ENCODE results near the gene AFAP1L1.

GRCh38 chr5:149313151-149313841 is 41.6 kb downstream of the AFAP1L1 start:
- TF ChIP-seq, protein P1, sequence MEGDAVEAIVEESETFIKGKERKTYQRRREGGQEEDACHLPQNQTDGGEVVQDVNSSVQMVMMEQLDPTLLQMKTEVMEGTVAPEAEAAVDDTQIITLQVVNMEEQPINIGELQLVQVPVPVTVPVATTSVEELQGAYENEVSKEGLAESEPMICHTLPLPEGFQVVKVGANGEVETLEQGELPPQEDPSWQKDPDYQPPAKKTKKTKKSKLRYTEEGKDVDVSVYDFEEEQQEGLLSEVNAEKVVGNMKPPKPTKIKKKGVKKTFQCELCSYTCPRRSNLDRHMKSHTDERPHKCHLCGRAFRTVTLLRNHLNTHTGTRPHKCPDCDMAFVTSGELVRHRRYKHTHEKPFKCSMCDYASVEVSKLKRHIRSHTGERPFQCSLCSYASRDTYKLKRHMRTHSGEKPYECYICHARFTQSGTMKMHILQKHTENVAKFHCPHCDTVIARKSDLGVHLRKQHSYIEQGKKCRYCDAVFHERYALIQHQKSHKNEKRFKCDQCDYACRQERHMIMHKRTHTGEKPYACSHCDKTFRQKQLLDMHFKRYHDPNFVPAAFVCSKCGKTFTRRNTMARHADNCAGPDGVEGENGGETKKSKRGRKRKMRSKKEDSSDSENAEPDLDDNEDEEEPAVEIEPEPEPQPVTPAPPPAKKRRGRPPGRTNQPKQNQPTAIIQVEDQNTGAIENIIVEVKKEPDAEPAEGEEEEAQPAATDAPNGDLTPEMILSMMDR (conservative IDR thresholded peaks at IDR 0.05; ENCODE audit: low read length) = no peak
- TF ChIP-seq EZH2phosphoT487 (IDR thresholded peaks at IDR 0.05; ENCODE audit: borderline replicate concordance, low read depth, low read length) = no peak

Measured in OCI-LY7 (cell line).